GM12864 (cell line): ENCODE measurements around the gene APBB2.

Experiments used
- DNase-seq: peaks from one replicate; pipeline ENCODE4 v3.0.0-alpha.2; 2011; ENCODE audit warnings: low read depth
- H3K4me3 ChIP-seq: 2 replicates; pipeline ENCODE4 v1.5.1; 2011; ENCODE audit warnings: mild to moderate bottlenecking, low read depth, low read length, control low read depth
- CTCF ChIP-seq: IDR thresholded peaks from 2 replicates; pipeline ENCODE4 v1.5.1; 2011; ENCODE audit warnings: low read depth, mild to moderate bottlenecking, moderate library complexity, low read length, control low read depth, inconsistent platforms; ENCODE audit errors: missing control alignments

APBB2 gene

GRCh38 chr4:41024556-41025491, 189.5 kb downstream of the APBB2 start:
- DNase-seq, result no peak
- TF ChIP-seq CTCF, result no peak
- no peak overlapping the region for H3K4me3 ChIP-seq

DNA sequence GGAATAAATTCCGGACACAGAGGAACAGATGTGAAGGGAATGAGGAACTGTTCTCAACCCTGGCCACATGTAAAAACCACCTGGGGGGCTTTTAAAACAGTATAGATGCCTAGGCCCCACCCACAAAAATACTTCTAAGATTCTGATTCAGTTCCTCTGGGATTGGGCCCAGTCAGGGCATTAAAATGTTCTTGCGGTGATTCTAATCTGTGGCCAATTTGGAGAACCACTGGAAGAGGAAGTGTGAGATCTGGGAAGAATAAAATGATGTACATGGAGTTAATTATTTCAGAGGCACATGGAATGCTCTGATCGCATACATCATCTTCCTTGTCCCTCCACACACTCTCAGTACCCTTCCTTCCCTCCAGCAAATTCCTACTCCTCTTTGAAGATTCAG, 192.2 kb downstream of the APBB2 start:
- no peak for TF ChIP-seq CTCF
- no peak for DNase-seq

DNA sequence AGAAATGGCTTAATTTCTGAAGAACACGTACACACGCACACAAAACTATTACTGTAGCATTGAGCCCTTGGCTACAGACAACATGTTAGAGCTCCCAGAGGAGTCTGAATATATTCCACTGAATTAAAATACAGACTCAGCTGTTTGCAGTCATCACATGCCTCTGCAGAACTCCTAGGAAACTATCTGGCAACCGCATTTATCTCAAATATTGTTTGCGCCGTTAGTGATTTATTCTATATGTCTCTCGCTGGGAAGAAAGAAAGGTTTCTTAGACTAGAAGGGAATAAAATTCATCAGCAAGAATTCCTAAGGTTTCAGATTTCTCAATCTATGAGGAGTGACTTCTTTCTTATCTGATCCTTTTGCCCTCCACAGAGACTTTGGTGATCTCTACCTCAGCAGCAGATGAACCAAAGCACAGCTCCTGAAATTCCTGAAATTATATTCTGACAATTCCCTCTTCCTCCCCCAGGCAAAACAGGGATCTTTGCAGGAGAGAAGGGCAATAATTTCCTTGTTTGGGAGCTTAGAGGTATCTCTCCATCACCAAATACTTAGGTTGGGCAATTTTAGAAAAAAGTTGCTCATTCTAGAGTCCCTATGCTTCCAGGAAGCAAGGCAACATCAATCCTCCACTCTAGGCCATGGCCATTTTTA, 199.2 kb downstream of the APBB2 start:
- no peak overlapping the region for H3K4me3 ChIP-seq
- TF ChIP-seq CTCF, result no peak
- DNase-seq, result no peak

More for the DNA sequence above, 192.2 kb downstream of the APBB2 start:
- H3K4me3 ChIP-seq, result no peak overlapping the region

DNA sequence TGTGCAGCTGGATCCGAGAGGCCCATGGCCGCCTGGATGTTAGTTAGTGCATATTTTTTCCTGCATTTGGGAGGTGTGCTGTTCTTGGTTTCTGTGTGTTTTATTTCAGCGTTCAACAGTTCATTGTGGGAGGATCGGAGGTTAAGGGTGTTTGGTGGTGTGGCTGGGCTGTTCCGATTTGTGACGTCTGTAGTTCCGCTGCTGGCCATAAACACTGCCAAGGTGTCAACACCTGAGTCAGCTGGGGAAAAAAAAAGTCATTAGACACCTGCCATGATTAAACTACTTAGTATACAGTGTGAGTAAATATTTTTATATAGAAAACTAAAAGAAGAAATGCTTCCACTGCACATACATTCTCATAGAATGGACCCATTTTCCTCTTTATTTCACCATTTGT, 200.2 kb downstream of the APBB2 start:
- DNase-seq, result no peak
- no peak overlapping the region for H3K4me3 ChIP-seq
- no peak for TF ChIP-seq CTCF

DNA sequence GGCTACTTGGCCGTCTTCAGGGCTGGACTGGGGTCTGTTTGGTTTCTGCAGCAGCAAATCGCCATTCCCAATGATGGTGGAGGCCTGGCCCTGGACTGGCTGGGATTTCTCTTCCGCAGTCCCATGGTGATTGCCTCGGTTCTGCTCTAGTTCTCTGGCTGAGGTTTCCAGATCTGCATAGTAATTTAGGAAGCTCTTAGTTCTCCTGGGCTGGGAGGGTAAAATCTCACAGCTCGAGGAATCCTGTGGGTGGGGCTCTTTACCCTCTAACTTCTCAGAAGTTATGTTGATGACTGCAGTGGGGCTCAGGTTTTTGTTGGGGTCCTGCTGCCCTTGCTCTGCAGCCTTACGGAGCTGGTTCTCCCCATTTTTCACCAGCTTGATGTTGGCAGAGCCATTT, 200.6 kb downstream of the APBB2 start:
- no peak overlapping the region for H3K4me3 ChIP-seq
- DNase-seq, result no peak
- TF ChIP-seq CTCF, result no peak

- TF ChIP-seq CTCF, result no peak
- no peak for DNase-seq
- no peak overlapping the region for H3K4me3 ChIP-seq
Measured at GRCh38 chr4:41012911-41013310, 201.4 kb downstream of the APBB2 start.
